Activated CD8-positive, alpha-beta memory T cell treated with anti-CD3 and anti-CD28 coated beads, Interleukin-2, amount 50 U/mL, for 1 hour (primary cell): ENCODE measurements around the gene ZNF609.

Experiments
- DNase-seq: peaks from one replicate; pipeline ENCODE4 v3.0.0-alpha.2; 2020; ENCODE audit errors: extremely low read depth

Gene ZNF609

GRCh38 chr15:64503197-64503596 lies 42.8 kb downstream of the ZNF609 start:
- no peak for DNase-seq

- no peak for DNase-seq
These were observed 43.3 kb downstream of the ZNF609 start for GRCh38 chr15:64503640-64504039.

GRCh38 chr15:64507293-64507802 lies 47.0 kb downstream of the ZNF609 start:
- no peak for DNase-seq

- DNase-seq = no peak
These were observed 47.5 kb downstream of the ZNF609 start for GRCh38 chr15:64507845-64508244.

GRCh38 chr15:64513823-64514222 lies 53.4 kb downstream of the ZNF609 start:
- DNase-seq = no peak

- DNase-seq = no peak
These were observed 54.8 kb downstream of the ZNF609 start for GRCh38 chr15:64515196-64515595.

GRCh38 chr15:64515825-64516224 lies 55.4 kb downstream of the ZNF609 start:
- no peak for DNase-seq

GRCh38 chr15:64519897-64520296 lies 59.5 kb downstream of the ZNF609 start:
- DNase-seq = no peak

- no peak for DNase-seq
These were observed 60.8 kb downstream of the ZNF609 start for GRCh38 chr15:64521201-64521600.

- DNase-seq = no peak
These were observed 61.4 kb downstream of the ZNF609 start for GRCh38 chr15:64521726-64522164.

GRCh38 chr15:64522226-64522823 lies 61.9 kb downstream of the ZNF609 start:
- DNase-seq = no peak

- DNase-seq = no peak
These were observed 62.9 kb downstream of the ZNF609 start for GRCh38 chr15:64523240-64523639.

- DNase-seq = no peak
These were observed 64.4 kb downstream of the ZNF609 start for GRCh38 chr15:64524778-64525177.

GRCh38 chr15:64525828-64526530 lies 65.6 kb downstream of the ZNF609 start:
- DNase-seq = no peak

- no peak for DNase-seq
These were observed 67.0 kb downstream of the ZNF609 start for GRCh38 chr15:64527263-64527984.

GRCh38 chr15:64528871-64529270 lies 68.5 kb downstream of the ZNF609 start:
- no peak for DNase-seq

GRCh38 chr15:64530472-64530871 lies 70.1 kb downstream of the ZNF609 start:
- no peak for DNase-seq

GRCh38 chr15:64530918-64531317 lies 70.5 kb downstream of the ZNF609 start:
- no peak for DNase-seq

GRCh38 chr15:64532521-64533315 lies 72.3 kb downstream of the ZNF609 start:
- no peak for DNase-seq

GRCh38 chr15:64535460-64536243 lies 75.3 kb downstream of the ZNF609 start:
- no peak for DNase-seq

GRCh38 chr15:64536244-64536836 lies 76.0 kb downstream of the ZNF609 start:
- DNase-seq = no peak
